ENCODE data around the gene PLEKHM3.

- no peak for TF ChIP-seq CTCF (tag by site-specific recombination; IDR thresholded peaks at IDR 0.05)
- TF ChIP-seq ZNF561 (tag by site-specific recombination; IDR thresholded peaks at IDR 0.05; ENCODE audit: borderline replicate concordance) = no peak
- TF ChIP-seq ZNF488 (tag by site-specific recombination; IDR thresholded peaks at IDR 0.05) = no peak
- TF ChIP-seq ZNF416 (tag by site-specific recombination; IDR thresholded peaks at IDR 0.05) = no peak
- TF ChIP-seq ZNF501 (tag by site-specific recombination; IDR thresholded peaks at IDR 0.05) = no peak
- TF ChIP-seq ZNF433 (tag by site-specific recombination; IDR thresholded peaks at IDR 0.05; ENCODE audit: low read depth) = no peak
- TF ChIP-seq ZNF184 (tag by site-specific recombination; IDR thresholded peaks at IDR 0.05) = no peak
- no peak for TF ChIP-seq ZNF140 (tag by site-specific recombination; IDR thresholded peaks at IDR 0.05)
- no peak for TF ChIP-seq ZNF18 (tag by site-specific recombination; IDR thresholded peaks at IDR 0.05)
- no peak for TF ChIP-seq REST (tag by site-specific recombination; IDR thresholded peaks at IDR 0.05)
- no peak for TF ChIP-seq ZBTB44 (tag by site-specific recombination; IDR thresholded peaks at IDR 0.05)
- TF ChIP-seq HOXD13 (CRISPR knock-in tag; IDR thresholded peaks at IDR 0.05; ENCODE audit: borderline replicate concordance) = no peak
Measured at GRCh38 chr2:207883002-207883780, 142.1 kb downstream of the PLEKHM3 start.
